Measurements from ENCODE around the gene IFRD2. TPM values are rescaled to one million over a fixed set of nuclear protein-coding genes. Genes with fewer than 3 reads are reported as not detected.

IFRD2 gene
- total and polyA plus RNA-seq, 2 of the 8 experiments (the other 6 are each of a cell fraction or from before 2014, with no cell fraction given): 76.7 to 88.8 TPM

DNA sequence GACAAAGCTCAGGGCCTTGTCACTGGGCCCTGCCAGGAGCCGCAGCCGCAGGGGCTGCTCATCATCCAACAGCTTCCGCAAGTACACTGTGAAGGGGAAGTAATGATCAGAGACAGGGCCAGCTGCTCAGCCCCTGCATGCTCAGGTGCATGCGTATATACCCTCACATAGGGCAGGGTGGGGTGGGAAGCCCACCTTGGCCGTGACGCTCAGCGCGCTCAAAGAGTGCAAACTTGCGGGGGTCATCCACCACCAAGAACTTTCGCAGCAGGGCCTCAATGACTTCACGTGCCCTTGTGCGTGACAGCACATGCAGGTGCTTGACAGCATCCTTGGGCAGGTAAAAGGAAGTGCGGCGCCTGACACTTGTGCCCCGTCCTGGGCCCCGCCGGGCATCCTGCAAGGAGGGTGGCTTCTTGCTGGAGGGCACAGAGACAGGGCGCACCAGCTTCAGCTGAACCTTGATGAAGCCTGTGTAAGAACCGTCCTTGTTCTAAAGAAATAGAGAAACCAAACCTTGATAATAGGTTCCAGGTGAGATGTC lies 39.2 kb upstream of the IFRD2 start:
- H3K9ac ChIP-seq (replicated peaks in 1 of 4; ENCODE audit: extremely low read depth in 1 of 4, low read depth in 3 of 4, low read length in 3 of 4): no peak overlapping the region
- WGBS, 2 experiments (ENCODE audit: extremely low coverage in 1 of 2, insufficient coverage in 1 of 2, insufficient read length in 1 of 2, insufficient replicate concordance in 2 of 2, low coverage in 1 of 2, low lambda C conversion rate in 2 of 2, missing lambda C conversion rate in 1 of 2): 94% methylated on average over 19 of the region's 19 CpGs; no CpG with 5 or more reads in 1 of the 2 experiments

More for the DNA sequence above, 39.2 kb upstream of the IFRD2 start:
- TF ChIP-seq YY1 (IDR thresholded peaks at IDR 0.05; ENCODE audit: low read depth, low read length): no peak
- no peak for TF ChIP-seq POU5F1 (IDR thresholded peaks at IDR 0.05; ENCODE audit: low read depth, low read length)
- TF ChIP-seq MAFK (IDR thresholded peaks at IDR 0.05; ENCODE audit: low read depth, low read length): no peak
- TF ChIP-seq, protein P1, sequence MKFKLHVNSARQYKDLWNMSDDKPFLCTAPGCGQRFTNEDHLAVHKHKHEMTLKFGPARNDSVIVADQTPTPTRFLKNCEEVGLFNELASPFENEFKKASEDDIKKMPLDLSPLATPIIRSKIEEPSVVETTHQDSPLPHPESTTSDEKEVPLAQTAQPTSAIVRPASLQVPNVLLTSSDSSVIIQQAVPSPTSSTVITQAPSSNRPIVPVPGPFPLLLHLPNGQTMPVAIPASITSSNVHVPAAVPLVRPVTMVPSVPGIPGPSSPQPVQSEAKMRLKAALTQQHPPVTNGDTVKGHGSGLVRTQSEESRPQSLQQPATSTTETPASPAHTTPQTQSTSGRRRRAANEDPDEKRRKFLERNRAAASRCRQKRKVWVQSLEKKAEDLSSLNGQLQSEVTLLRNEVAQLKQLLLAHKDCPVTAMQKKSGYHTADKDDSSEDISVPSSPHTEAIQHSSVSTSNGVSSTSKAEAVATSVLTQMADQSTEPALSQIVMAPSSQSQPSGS (IDR thresholded peaks at IDR 0.05; ENCODE audit: low read length): no peak
- no peak for TF ChIP-seq JUN (IDR thresholded peaks at IDR 0.05; ENCODE audit: low read depth, low read length)
- no peak for TF ChIP-seq CEBPB (IDR thresholded peaks at IDR 0.05; ENCODE audit: low read depth, low read length)
- TF ChIP-seq EZH2 (IDR thresholded peaks at IDR 0.05; ENCODE audit: low read depth, low read length, severe bottlenecking): no peak
- TF ChIP-seq E2F6 (IDR thresholded peaks at IDR 0.05): no peak
- no peak for TF ChIP-seq GABPA (IDR thresholded peaks at IDR 0.05; ENCODE audit: borderline replicate concordance, insufficient read depth, low read length)
- Histone ChIP-seq H3K27ac (ENCODE audit: low read depth, low read length) (no peak overlapping the region), H2BK15ac (ENCODE audit: low read length) (no peak overlapping the region), H3K4me2 (ENCODE audit: insufficient read depth in 1 of 2, low read depth in 2 of 2, low read length in 2 of 2) (no peak overlapping the region), H2BK12ac (ENCODE audit: low read depth, low read length) (no peak overlapping the region), H2BK20ac (ENCODE audit: low read length) (no peak overlapping the region), H3K36me3 (ENCODE audit: control insufficient read depth in 2 of 4, insufficient read depth in 4 of 4, low read length in 3 of 4) (peaks cover 4 to 24% (median 20%) of the 10 kb centered on the region in 4 experiments; a peak in 7 of 8 replicates), H3K4me3 (ENCODE audit: extremely low read depth in 1 of 4, insufficient read depth in 2 of 4, low read depth in 3 of 4, low read length in 4 of 4) (no peak overlapping the region), H3K4ac (replicated peaks; ENCODE audit: insufficient read length, low read depth, low read length) (no peak overlapping the region), H2BK5ac (ENCODE audit: low read depth, low read length) (no peak overlapping the region), H2AFZ (ENCODE audit: low read length) (no peak overlapping the region), H3K79me2 (ENCODE audit: control insufficient read depth in 1 of 2, insufficient read depth in 2 of 2, low read length in 2 of 2) (peaks cover 0 to 36% of the 10 kb centered on the region in 2 experiments; a peak in 2 of 4 replicates), H3K9me3 (ENCODE audit: insufficient read depth in 2 of 2, low read depth in 1 of 2, low read length in 1 of 2) (no peaks in the 10 kb centered on the region), H3K79me1 (ENCODE audit: low read depth, low read length) (peaks cover 11% of the 10 kb centered on the region; the same call in 1 of the 2 replicates), H2BK120ac (replicated peaks; ENCODE audit: low read depth, low read length) (no peak overlapping the region), H4K5ac (ENCODE audit: insufficient read length, low read depth, low read length) (no peak overlapping the region), H3K23ac (ENCODE audit: insufficient read length) (no peak overlapping the region), H4K8ac (ENCODE audit: extremely low read depth, insufficient read depth, low read length) (no peak overlapping the region), H4K20me1 (replicated peaks in 1 of 2; ENCODE audit: control insufficient read depth in 1 of 2, insufficient read depth in 2 of 2, low read length in 2 of 2) (peaks cover 8 to 14% of the 10 kb centered on the region in 2 experiments), H2AK5ac (ENCODE audit: low read depth, low read length) (no peak overlapping the region), H3K23me2 (ENCODE audit: low read depth, low read length) (peaks cover 14% of the 10 kb centered on the region), H3K14ac (ENCODE audit: insufficient read length) (no peak overlapping the region), H3K56ac (replicated peaks; ENCODE audit: insufficient read length, low read depth, low read length) (no peak overlapping the region), H3K18ac (ENCODE audit: extremely low read depth, low read length) (no peak overlapping the region), H3K27me3 (replicated peaks in 1 of 4; ENCODE audit: control insufficient read depth in 3 of 4, extremely low read depth in 1 of 4, insufficient read depth in 3 of 4, low read length in 3 of 4) (no peaks in the 10 kb centered on the region), H3K4me1 (replicated peaks in 1 of 4; ENCODE audit: control insufficient read depth in 3 of 4, insufficient read depth in 4 of 4, low read length in 3 of 4) (peaks cover 0 to 8% (median 6%) of the 10 kb centered on the region in 4 experiments; a peak in 3 of 7 replicates), H4K91ac (replicated peaks; ENCODE audit: insufficient read length, low read length) (no peak overlapping the region)
- ChIA-PET CTCF (ENCODE audit: partially characterized antibody) (interaction anchor here (1.1 to 1.5 kb wide), 3 partner anchors 10 to 16 kb away, joined by 3 to 4 read pairs (median 3); partner anchors contain the start of gene RASSF1), POLR2A (ENCODE audit: partially characterized antibody) (interaction anchor here (0.8 to 6.4 kb wide), 4 partner anchors 9 to 36 kb away, joined by 3 to 36 read pairs (median 10); partner anchors contain the start of genes HYAL2 and RASSF1)
- DNase-seq (ENCODE audit: low read depth in 1 of 2, low spot score in 2 of 2) (no peak), FAIRE-seq (no peak)

All from H1 (cell line).